Measurements from ENCODE around the gene DHRS4L2.
"Not testable (repeated sequence)": the region's sequence is repeated elsewhere in the genome, so short reads cannot be mapped to it uniquely, and the experiment has no call there.

GRCh38 chr14:23953116-23953463 lies 35.6 kb upstream of the DHRS4L2 start:
- not testable (repeated sequence) for TF ChIP-seq CTCF (IDR thresholded peaks at IDR 0.05); POLR2A (IDR thresholded peaks at IDR 0.05); POLR2AphosphoS5 (IDR thresholded peaks at IDR 0.05; ENCODE audit: insufficient read depth in 1 of 2, low read depth in 1 of 2)
